Measurements from ENCODE around the gene NKD1. TPM values are rescaled to one million over a fixed set of nuclear protein-coding genes. Genes with fewer than 3 reads are reported as not detected.

The NKD1 gene
- total RNA-seq = not detected in 2 replicates

GRCh38 chr16:50548125-50548908, at the start of gene NKD1:
NKD1 (plus strand) TSS chr16:50548396; CDS start chr16:50548554, 158 bp downstream.

GRCh38 chr16:50681021-50681885, 133.1 kb downstream of the NKD1 start, which contains the start of gene SNX20:
SNX20 (minus strand) TSS chr16:50681312; CDS start chr16:50677526, 3,786 bp downstream.

DNA sequence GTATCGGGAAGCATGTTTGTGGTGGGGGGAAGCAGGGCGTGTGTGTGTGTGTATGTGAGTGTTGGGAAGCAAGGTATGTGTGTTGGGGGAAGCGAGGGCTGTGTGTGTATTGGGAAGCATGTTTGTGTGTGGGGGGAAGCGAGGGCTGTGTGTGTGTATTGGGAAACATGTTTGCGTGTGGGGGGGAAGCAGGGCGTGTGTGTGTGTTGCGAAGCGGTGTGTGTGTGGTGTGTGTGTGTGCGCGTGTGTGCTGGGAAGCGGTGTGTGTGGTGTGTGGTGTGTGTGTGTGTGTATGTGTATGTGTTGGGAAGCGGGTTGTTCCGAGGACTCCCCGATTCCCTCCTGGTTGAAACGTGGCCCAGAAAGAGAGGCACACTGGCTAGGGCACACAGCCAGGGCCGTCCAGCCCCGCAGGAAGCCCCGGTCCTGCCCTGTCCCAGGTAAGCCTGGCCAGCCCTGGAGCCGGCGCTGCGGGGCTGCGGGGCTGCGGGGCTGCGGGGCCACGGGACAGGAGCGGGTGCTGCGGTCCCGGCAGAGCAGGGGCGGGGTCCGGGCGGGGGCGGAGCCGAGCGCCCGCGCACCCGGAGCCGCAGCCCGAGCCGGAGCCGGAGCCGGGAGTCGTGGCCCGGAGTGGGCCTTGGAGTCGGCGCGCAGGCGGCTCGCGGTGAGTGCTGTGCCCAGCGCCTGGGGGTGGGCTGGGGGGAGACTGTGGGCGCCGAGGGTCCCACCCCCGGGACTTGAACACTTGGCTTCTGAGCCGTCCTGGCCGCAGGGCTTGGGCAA, 145.0 kb downstream of the NKD1 start, which contains the start of gene NOD2:
TSS of gene NOD2 (plus strand) at position 608 of the 783 bp plus-strand sequence. CDS start 5,890 bp downstream, outside the sequence.

Other genes starting within 250 kb of the NKD1 start
- gene BRD7, start 179.4 kb upstream of the NKD1 start, total RNA-seq = 25.4 and 29.6 TPM in 2 replicates
- gene SNX20, start 132.9 kb downstream of the NKD1 start, total RNA-seq = not detected in 2 replicates
- gene NOD2, start 145.2 kb downstream of the NKD1 start, total RNA-seq = not detected in 2 replicates
- gene CYLD, start 193.7 kb downstream of the NKD1 start, total RNA-seq = 16.5 and 19.3 TPM in 2 replicates

Data from myometrial cell (primary cell).